Measurements from ENCODE around the gene XK.

GRCh38 chrX:37745354-37745753 lies 59.8 kb downstream of the XK start:
- no peak for TF ChIP-seq POLR2AphosphoS5 (IDR thresholded peaks at IDR 0.05; ENCODE audit: insufficient read depth, low read depth, low read length)
- no peak for TF ChIP-seq POLR2A (IDR thresholded peaks at IDR 0.05; ENCODE audit: low read depth, low read length)
